HG03439 (cell line): ENCODE measurements around the gene SETD9.

ENCODE experiments used
- ATAC-seq: cut with Tn5 transposase; IDR thresholded peaks from one replicate; pipeline ENCODE4 v1.9.1; 2021; ENCODE audit warnings: mild to moderate bottlenecking, moderate library complexity; ENCODE audit not compliant: unreplicated experiment

Gene SETD9

GRCh38 chr5:56934325-56934724 lies 24.9 kb downstream of the SETD9 start:
- no peak for ATAC-seq

GRCh38 chr5:56938858-56939257 lies 29.5 kb downstream of the SETD9 start:
- no peak for ATAC-seq

GRCh38 chr5:56941981-56942380 lies 32.6 kb downstream of the SETD9 start:
- ATAC-seq = no peak

- ATAC-seq = no peak
Observed at GRCh38 chr5:56947052-56947451, 37.7 kb downstream of the SETD9 start.

- peak; percentile 50 for ATAC-seq
Observed at GRCh38 chr5:56950626-56951125, 41.3 kb downstream of the SETD9 start.

GRCh38 chr5:56951126-56951945 lies 41.9 kb downstream of the SETD9 start:
- ATAC-seq = peak; percentile 54

- ATAC-seq = peak; percentile 93
Observed at GRCh38 chr5:56951946-56952691, 42.7 kb downstream of the SETD9 start, which contains the start of gene MIER3. Gene MIER3, minus strand, starts transcription at chr5:56952123. Its CDS starts 21 bp downstream, at chr5:56952102.

GRCh38 chr5:56954262-56954661 lies 44.9 kb downstream of the SETD9 start:
- ATAC-seq = no peak

- ATAC-seq = no peak
Observed at GRCh38 chr5:56958595-56958994, 49.2 kb downstream of the SETD9 start.

GRCh38 chr5:56959326-56959725 lies 49.9 kb downstream of the SETD9 start:
- no peak for ATAC-seq

GRCh38 chr5:56961746-56962145 lies 52.4 kb downstream of the SETD9 start:
- ATAC-seq = no peak

GRCh38 chr5:56962286-56962685 lies 52.9 kb downstream of the SETD9 start:
- no peak for ATAC-seq

GRCh38 chr5:56963246-56963645 lies 53.9 kb downstream of the SETD9 start:
- no peak for ATAC-seq

GRCh38 chr5:56964173-56964572 lies 54.8 kb downstream of the SETD9 start:
- ATAC-seq = no peak
